GM23338 (cell line): ENCODE data around the gene AP3S1. TPM values are rescaled to one million over a fixed set of nuclear protein-coding genes. Genes with fewer than 3 reads are reported as not detected.

Experiments used
- ATAC-seq: fragments of 200-7000 bp; cut with Tn5 transposase; 3 replicates; pipeline ENCODE4 v1.9.1; 2020
- DNase-seq: peaks from one replicate; pipeline ENCODE4 v3.0.0-alpha.2; 2015; ENCODE audit warnings: low spot score
- H2AFZ ChIP-seq: fragments of 200-600 bp; sonication (generic); 2 replicates; pipeline ENCODE4 v1.8.0; 2016; ENCODE audit warnings: antibody characterized with exemption, mild to moderate bottlenecking, moderate library complexity
- H3F3A ChIP-seq: fragments of 200-600 bp; sonication (generic); replicated peaks from 2 replicates; pipeline ENCODE4 v1.8.0; 2017; ENCODE audit warnings: antibody characterized with exemption, mixed run types, low read depth
- H3K27ac ChIP-seq: fragments of 200-600 bp; sonication (generic); 2 replicates; pipeline ENCODE4 v1.6.1; 2016; ENCODE audit warnings: low read depth
- H3K27me3 ChIP-seq: fragments of 200-600 bp; sonication (generic); 2 replicates; pipeline ENCODE4 v1.8.0; 2016; ENCODE audit warnings: mild to moderate bottlenecking, mixed run types, moderate library complexity; ENCODE audit not compliant: insufficient read depth
- H3K36me3 ChIP-seq: fragments of 200-600 bp; sonication (generic); 2 replicates; pipeline ENCODE4 v1.8.0; 2016; ENCODE audit warnings: mild to moderate bottlenecking; ENCODE audit not compliant: insufficient read depth
- H3K4me1 ChIP-seq: fragments of 200-600 bp; sonication (generic); 2 replicates; pipeline ENCODE4 v1.8.0; 2016; ENCODE audit warnings: mild to moderate bottlenecking, moderate library complexity; ENCODE audit not compliant: insufficient read depth
- H3K4me2 ChIP-seq: fragments of 200-600 bp; sonication (generic); 2 replicates; pipeline ENCODE4 v1.7.1; 2017; ENCODE audit warnings: mixed run types
- H3K4me3 ChIP-seq: fragments of 200-600 bp; sonication (generic); 2 replicates; pipeline ENCODE4 v1.6.1; 2016; ENCODE audit warnings: mixed run types
- H3K79me2 ChIP-seq: fragments of 200-600 bp; sonication (generic); replicated peaks from 2 replicates; pipeline ENCODE4 v1.8.0; 2017; ENCODE audit warnings: mild to moderate bottlenecking; ENCODE audit not compliant: insufficient read depth
- H3K9me2 ChIP-seq: fragments of 200-600 bp; sonication (generic); 2 replicates; pipeline ENCODE4 v1.8.0; 2017; ENCODE audit not compliant: insufficient read depth
- H4K20me1 ChIP-seq: fragments of 200-600 bp; sonication (generic); replicated peaks from 2 replicates; pipeline ENCODE4 v1.8.0; 2017; ENCODE audit warnings: mild to moderate bottlenecking; ENCODE audit not compliant: insufficient read depth
- H3K27ac Mint-ChIP-seq: 2 replicates; pipeline ENCODE4 v1.8.0; 2020; ENCODE audit warnings: inconsistent platforms, mild to moderate bottlenecking, moderate library complexity, mixed read lengths
- H3K27me3 Mint-ChIP-seq: 3 replicates; pipeline ENCODE4 v1.8.0; 2022; ENCODE audit warnings: low read depth, mild to moderate bottlenecking, moderate library complexity, mixed read lengths, inconsistent platforms; ENCODE audit not compliant: insufficient read depth, poor library complexity
- H3K36me3 Mint-ChIP-seq: 3 replicates; pipeline ENCODE4 v1.8.0; 2021; ENCODE audit warnings: low read depth, mild to moderate bottlenecking, inconsistent platforms, moderate library complexity, mixed read lengths
- H3K4me1 Mint-ChIP-seq: 3 replicates; pipeline ENCODE4 v1.8.0; 2020; ENCODE audit warnings: mild to moderate bottlenecking, inconsistent platforms, mixed read lengths
- H3K4me3 Mint-ChIP-seq: 3 replicates; pipeline ENCODE4 v1.8.0; 2021; ENCODE audit warnings: moderate library complexity, mild to moderate bottlenecking, inconsistent platforms, mixed read lengths
- H3K9me3 Mint-ChIP-seq: 3 replicates; pipeline ENCODE4 v1.8.0; 2020; ENCODE audit warnings: moderate library complexity, mild to moderate bottlenecking, inconsistent platforms, mixed read lengths
- ETS1 ChIP-seq: IDR thresholded peaks from 2 replicates; pipeline ENCODE4 v1.6.1; 2016; ENCODE audit warnings: antibody characterized with exemption
- EZH2phosphoT487 ChIP-seq: fragments of 200-600 bp; sonication (generic); IDR thresholded peaks from one replicate; pipeline ENCODE4 v1.8.1; 2018; ENCODE audit warnings: antibody characterized with exemption; ENCODE audit not compliant: unreplicated experiment
- POLR2AphosphoS5 ChIP-seq: IDR thresholded peaks from 2 replicates; pipeline ENCODE4 v1.6.1; 2016; ENCODE audit warnings: antibody characterized with exemption, low read depth
- ZNF114 ChIP-seq: fragments of 250-450 bp; sonication (Bioruptor Pico); IDR thresholded peaks from 2 replicates; pipeline ENCODE4 v1.5.0; 2020; ENCODE audit warnings: mild to moderate bottlenecking, moderate library complexity
- ZNF331 ChIP-seq: fragments of 250-450 bp; sonication (Bioruptor Pico); IDR thresholded peaks from 2 replicates; pipeline ENCODE4 v1.5.0; 2020; ENCODE audit warnings: low read depth, mild to moderate bottlenecking, moderate library complexity
- polyA plus RNA-seq: library from polyadenylated mRNA; unstranded; fragments of >200 nt; fragmentation: Nextera tagmentation; extraction: Ambion mirVana; gene quantifications from 2 replicates; pipeline ENCODE4 v1.2.1, GENCODE V29; 2016
- total RNA-seq: library from RNA; depleted of rRNA; stranded (reverse); fragments of >200 nt; shearing (Covaris generic); gene quantifications from 2 replicates; pipeline ENCODE4 v1.2.3, GENCODE V29; 2014
- TF ChIP-seq, protein P1 (sequence below): fragments of 250-450 bp; sonication (Bioruptor Pico); IDR thresholded peaks from 2 replicates; pipeline ENCODE4 v1.5.0; 2020; ENCODE audit warnings: mild to moderate bottlenecking, moderate library complexity

AP3S1 gene
- total and polyA plus RNA-seq, 2 experiments from 2014 or later: 143 to 232 TPM

- TF ChIP-seq, protein P1, sequence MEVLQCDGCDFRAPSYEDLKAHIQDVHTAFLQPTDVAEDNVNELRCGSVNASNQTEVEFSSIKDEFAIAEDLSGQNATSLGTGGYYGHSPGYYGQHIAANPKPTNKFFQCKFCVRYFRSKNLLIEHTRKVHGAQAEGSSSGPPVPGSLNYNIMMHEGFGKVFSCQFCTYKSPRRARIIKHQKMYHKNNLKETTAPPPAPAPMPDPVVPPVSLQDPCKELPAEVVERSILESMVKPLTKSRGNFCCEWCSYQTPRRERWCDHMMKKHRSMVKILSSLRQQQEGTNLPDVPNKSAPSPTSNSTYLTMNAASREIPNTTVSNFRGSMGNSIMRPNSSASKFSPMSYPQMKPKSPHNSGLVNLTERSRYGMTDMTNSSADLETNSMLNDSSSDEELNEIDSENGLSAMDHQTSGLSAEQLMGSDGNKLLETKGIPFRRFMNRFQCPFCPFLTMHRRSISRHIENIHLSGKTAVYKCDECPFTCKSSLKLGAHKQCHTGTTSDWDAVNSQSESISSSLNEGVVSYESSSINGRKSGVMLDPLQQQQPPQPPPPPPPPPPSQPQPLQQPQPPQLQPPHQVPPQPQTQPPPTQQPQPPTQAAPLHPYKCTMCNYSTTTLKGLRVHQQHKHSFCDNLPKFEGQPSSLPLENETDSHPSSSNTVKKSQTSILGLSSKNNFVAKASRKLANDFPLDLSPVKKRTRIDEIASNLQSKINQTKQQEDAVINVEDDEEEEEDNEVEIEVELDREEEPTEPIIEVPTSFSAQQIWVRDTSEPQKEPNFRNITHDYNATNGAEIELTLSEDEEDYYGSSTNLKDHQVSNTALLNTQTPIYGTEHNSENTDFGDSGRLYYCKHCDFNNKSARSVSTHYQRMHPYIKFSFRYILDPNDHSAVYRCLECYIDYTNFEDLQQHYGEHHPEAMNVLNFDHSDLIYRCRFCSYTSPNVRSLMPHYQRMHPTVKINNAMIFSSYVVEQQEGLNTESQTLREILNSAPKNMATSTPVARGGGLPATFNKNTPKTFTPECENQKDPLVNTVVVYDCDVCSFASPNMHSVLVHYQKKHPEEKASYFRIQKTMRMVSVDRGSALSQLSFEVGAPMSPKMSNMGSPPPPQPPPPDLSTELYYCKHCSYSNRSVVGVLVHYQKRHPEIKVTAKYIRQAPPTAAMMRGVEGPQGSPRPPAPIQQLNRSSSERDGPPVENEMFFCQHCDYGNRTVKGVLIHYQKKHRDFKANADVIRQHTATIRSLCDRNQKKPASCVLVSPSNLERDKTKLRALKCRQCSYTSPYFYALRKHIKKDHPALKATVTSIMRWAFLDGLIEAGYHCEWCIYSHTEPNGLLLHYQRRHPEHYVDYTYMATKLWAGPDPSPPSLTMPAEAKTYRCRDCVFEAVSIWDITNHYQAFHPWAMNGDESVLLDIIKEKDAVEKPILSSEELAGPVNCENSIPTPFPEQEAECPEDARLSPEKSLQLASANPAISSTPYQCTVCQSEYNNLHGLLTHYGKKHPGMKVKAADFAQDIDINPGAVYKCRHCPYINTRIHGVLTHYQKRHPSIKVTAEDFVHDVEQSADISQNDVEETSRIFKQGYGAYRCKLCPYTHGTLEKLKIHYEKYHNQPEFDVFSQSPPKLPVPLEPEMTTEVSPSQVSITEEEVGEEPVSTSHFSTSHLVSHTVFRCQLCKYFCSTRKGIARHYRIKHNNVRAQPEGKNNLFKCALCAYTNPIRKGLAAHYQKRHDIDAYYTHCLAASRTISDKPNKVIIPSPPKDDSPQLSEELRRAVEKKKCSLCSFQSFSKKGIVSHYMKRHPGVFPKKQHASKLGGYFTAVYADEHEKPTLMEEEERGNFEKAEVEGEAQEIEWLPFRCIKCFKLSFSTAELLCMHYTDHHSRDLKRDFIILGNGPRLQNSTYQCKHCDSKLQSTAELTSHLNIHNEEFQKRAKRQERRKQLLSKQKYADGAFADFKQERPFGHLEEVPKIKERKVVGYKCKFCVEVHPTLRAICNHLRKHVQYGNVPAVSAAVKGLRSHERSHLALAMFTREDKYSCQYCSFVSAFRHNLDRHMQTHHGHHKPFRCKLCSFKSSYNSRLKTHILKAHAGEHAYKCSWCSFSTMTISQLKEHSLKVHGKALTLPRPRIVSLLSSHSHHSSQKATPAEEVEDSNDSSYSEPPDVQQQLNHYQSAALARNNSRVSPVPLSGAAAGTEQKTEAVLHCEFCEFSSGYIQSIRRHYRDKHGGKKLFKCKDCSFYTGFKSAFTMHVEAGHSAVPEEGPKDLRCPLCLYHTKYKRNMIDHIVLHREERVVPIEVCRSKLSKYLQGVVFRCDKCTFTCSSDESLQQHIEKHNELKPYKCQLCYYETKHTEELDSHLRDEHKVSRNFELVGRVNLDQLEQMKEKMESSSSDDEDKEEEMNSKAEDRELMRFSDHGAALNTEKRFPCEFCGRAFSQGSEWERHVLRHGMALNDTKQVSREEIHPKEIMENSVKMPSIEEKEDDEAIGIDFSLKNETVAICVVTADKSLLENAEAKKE: no peak
- no peak for TF ChIP-seq EZH2phosphoT487
These were observed 15.8 kb upstream of the AP3S1 start (continued) for GRCh38 chr5:115825948-115826347.

DNA sequence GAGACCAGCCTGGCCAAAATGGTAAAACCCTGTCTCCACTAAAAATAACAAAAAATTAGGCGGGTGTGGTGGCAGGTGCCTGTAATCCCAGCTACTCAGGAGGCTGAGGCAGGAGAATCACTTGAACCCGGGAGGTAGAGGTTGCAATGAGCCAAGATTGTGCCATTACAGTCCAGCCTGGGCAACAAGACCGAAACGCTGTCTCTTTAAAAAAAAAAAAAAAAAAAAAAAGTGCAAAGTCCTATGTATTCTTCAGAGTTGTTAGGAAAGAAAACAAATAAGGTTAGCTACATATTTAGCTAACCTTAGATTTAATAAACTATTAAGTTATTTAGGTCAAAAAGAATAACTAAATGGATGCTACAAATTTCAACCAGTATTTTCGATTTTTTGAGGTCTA is 11.8 kb upstream of the AP3S1 start:
- no peaks in the 10 kb centered on the region for H3K79me2 ChIP-seq
- no peak overlapping the region for H3K4me2 ChIP-seq
- ATAC-seq (no peak), DNase-seq (no peak)
- H3K36me3 ChIP-seq: peaks cover 6% of the 10 kb centered on the region; the same call in 1 of the 2 replicates
- peaks cover 8% of the 10 kb centered on the region; the same call in 1 of the 2 replicates for H3K4me1 ChIP-seq
- H4K20me1 ChIP-seq: no peaks in the 10 kb centered on the region
- no peak overlapping the region for H3K4me3 ChIP-seq
- H3K9me2 ChIP-seq: peaks cover 3% of the 10 kb centered on the region; the same call in 1 of the 2 replicates
- Mint-ChIP-seq H3K27me3 (no peaks in the 10 kb centered on the region), H3K36me3 (peaks cover 43% of the 10 kb centered on the region), H3K27ac (no peak overlapping the region), H3K4me3 (no peak overlapping the region), H3K4me1 (peaks cover 5% of the 10 kb centered on the region; the same call in 1 of the 3 replicates), H3K9me3 (peaks cover 14% of the 10 kb centered on the region)
- H3K27me3 ChIP-seq: no peaks in the 10 kb centered on the region
- no peak overlapping the region for H2AFZ ChIP-seq
- H3F3A ChIP-seq: no peaks in the 10 kb centered on the region
- H3K27ac ChIP-seq: no peak overlapping the region
- TF ChIP-seq, protein P1: no peak
- TF ChIP-seq POLR2AphosphoS5 (no peak), ZNF331 (CRISPR knock-in tag) (no peak), ETS1 (no peak), EZH2phosphoT487 (no peak), ZNF114 (CRISPR knock-in tag) (no peak)
